K562 (cell line): ENCODE measurements around the gene CCN5. TPM values are rescaled to one million over a fixed set of nuclear protein-coding genes. Genes with fewer than 3 reads are reported as not detected.

Source experiments
- ATAC-seq: fragments of 200-7000 bp; cut with Tn5 transposase; 3 replicates; pipeline ENCODE4 v1.9.1; 2020; ENCODE audit warnings: moderate library complexity
- BruUV-seq: library from RNA; stranded (reverse); fragments of 400-500 nt; replicated peaks from 2 replicates; lab custom pipeline; 2021; lab: Mats Ljungman, UMichigan
- CTCF ChIA-PET: fragments of 300-600 bp; formaldehyde crosslinking; extraction: SDS; loops from one replicate; lab custom pipeline; 2021; ENCODE audit warnings: low intra/inter-chr PET ratio; lab: Yijun Ruan, JAX
- POLR2A ChIA-PET: fragments of 300-600, 350-650 bp; sonication (Branson Sonifier 250); formaldehyde crosslinking; extraction: SDS; loops from one replicate; lab custom pipeline; 2021; ENCODE audit warnings: antibody characterized with exemption, inconsistent platforms; lab: Yijun Ruan, JAX
- DNase-seq, 4 experiments: peaks; one replicate each; pipeline versions ENCODE4 v3.0.0 to v3.0.0-alpha.2; 2011 to 2018; ENCODE audit warnings: low spot score in 3 of 4, mixed read lengths in 3 of 4; ENCODE audit errors: extremely low read depth in 1 of 4
- FAIRE-seq: peaks from 2 replicates; lab custom pipeline; 2011; peaks lifted over from hg19 to GRCh38; lab: Jason Lieb, UNC
- H2AFZ ChIP-seq: 2 replicates; pipeline ENCODE4 v1.6.0; 2011; ENCODE audit warnings: low read depth, low read length, control low read depth, inconsistent platforms
- H3K27ac ChIP-seq: fragments of 200-600 bp; 3 replicates; pipeline ENCODE4 v1.8.0; 2011; ENCODE audit warnings: low read depth, mild to moderate bottlenecking, control low read depth, inconsistent platforms, low read length, moderate library complexity, mixed read lengths; ENCODE audit errors: extremely low read depth
- H3K27me3 ChIP-seq, 2 experiments: fragments of 300-600 bp in 1 of 2; 2 replicates in 1 of 2; 3 replicates in 1 of 2; pipeline versions ENCODE4 v1.6.0 to v1.8.0; 2011; ENCODE audit warnings: inconsistent platforms in 2 of 2, low read length in 2 of 2, mild to moderate bottlenecking in 1 of 2, mixed read lengths in 1 of 2, moderate library complexity in 1 of 2; ENCODE audit not compliant: control insufficient read depth in 2 of 2, insufficient read depth in 2 of 2
- H3K36me3 ChIP-seq: fragments of 300-600 bp; 3 replicates; pipeline ENCODE4 v1.8.0; 2011; ENCODE audit warnings: mild to moderate bottlenecking, low read length, inconsistent platforms; ENCODE audit not compliant: control insufficient read depth, insufficient read depth
- H3K4me1 ChIP-seq, 2 experiments: fragments of 200-600 bp in 1 of 2; replicated peaks in 1 of 2; 2 replicates in 1 of 2; 3 replicates in 1 of 2; pipeline versions ENCODE4 v1.5.1 to v1.8.0; 2011; ENCODE audit warnings: inconsistent platforms in 2 of 2, low read length in 2 of 2, mild to moderate bottlenecking in 1 of 2, mixed read lengths in 1 of 2, moderate library complexity in 1 of 2; ENCODE audit not compliant: control insufficient read depth in 2 of 2, insufficient read depth in 2 of 2
- H3K4me2 ChIP-seq: 2 replicates; pipeline ENCODE4 v1.6.1; 2011; ENCODE audit warnings: low read length, control low read depth, inconsistent platforms, mixed read lengths; ENCODE audit not compliant: insufficient read depth
- H3K4me3 ChIP-seq: fragments of 200-600 bp; sonication (generic), shearing (Covaris generic); 2 replicates; pipeline ENCODE4 v1.5.1; 2016; ENCODE audit warnings: control low read depth, inconsistent platforms
- H3K79me2 ChIP-seq: fragments of 200-600 bp; 3 replicates; pipeline ENCODE4 v1.8.0; 2011; ENCODE audit warnings: low read length, inconsistent platforms; ENCODE audit not compliant: control insufficient read depth, insufficient read depth
- H3K9ac ChIP-seq, 2 experiments: 2 replicates each; pipeline versions ENCODE4 v1.6.0 to v1.6.1; 2011; ENCODE audit warnings: low read depth in 2 of 2, low read length in 2 of 2, control low read depth in 1 of 2, inconsistent platforms in 1 of 2, mild to moderate bottlenecking in 1 of 2, mixed read lengths in 1 of 2; ENCODE audit not compliant: insufficient read depth in 1 of 2
- H3K9me1 ChIP-seq: one replicate; pipeline ENCODE4 v1.6.0; 2011; ENCODE audit warnings: inconsistent platforms, mild to moderate bottlenecking, low read length, moderate library complexity; ENCODE audit not compliant: control insufficient read depth, insufficient read depth
- H3K9me3 ChIP-seq: replicated peaks from 2 replicates; pipeline ENCODE4 v1.5.1; 2011; ENCODE audit warnings: low read depth, low read length, inconsistent platforms; ENCODE audit not compliant: control insufficient read depth, insufficient read depth
- H4K20me1 ChIP-seq: replicated peaks from 2 replicates; pipeline ENCODE4 v1.6.1; 2011; ENCODE audit warnings: low read length, inconsistent platforms, mixed read lengths; ENCODE audit not compliant: control insufficient read depth, insufficient read depth
- AFF1 ChIP-seq, 2 experiments: fragments of 450-650 bp; IDR thresholded peaks; 2 replicates each; pipeline ENCODE4 v1.6.1; 2018; ENCODE audit warnings: mild to moderate bottlenecking in 2 of 2, low read depth in 1 of 2; ENCODE audit not compliant: partially characterized antibody in 2 of 2
- NFE2 ChIP-seq: IDR thresholded peaks from 2 replicates; pipeline ENCODE4 v1.6.1; 2014; ENCODE audit warnings: antibody characterized with exemption, low read depth
- RBM25 ChIP-seq: fragments of 200-400 bp; formaldehyde crosslinking; IDR thresholded peaks from 2 replicates; pipeline ENCODE4 v1.6.1; 2018; ENCODE audit warnings: low read length, low read depth, moderate library complexity; ENCODE audit not compliant: severe bottlenecking
- TCF3 ChIP-seq: sonication (generic); formaldehyde crosslinking; IDR thresholded peaks from 2 replicates; pipeline ENCODE4 v1.4.0; 2020; ENCODE audit warnings: mild to moderate bottlenecking, missing genetic modification reagents
- ZFP36 ChIP-seq: fragments of 150-350 bp; IDR thresholded peaks from 2 replicates; pipeline ENCODE4 v1.6.1; 2018; ENCODE audit warnings: low read length, low read depth; ENCODE audit not compliant: partially characterized antibody
- ZNF699 ChIP-seq: fragments of 250-450 bp; sonication (Bioruptor Pico); IDR thresholded peaks from 2 replicates; pipeline ENCODE4 v1.8.0; 2021; ENCODE audit warnings: mild to moderate bottlenecking, moderate library complexity; ENCODE audit not compliant: insufficient replicate concordance
- ZNF75A ChIP-seq: fragments of 450-650 bp; formaldehyde crosslinking; IDR thresholded peaks from 2 replicates; pipeline ENCODE4 v1.4.0; 2020; ENCODE audit warnings: mild to moderate bottlenecking
- WGBS: fragments of 100-300 bp; shearing (Covaris generic); methylation state at CpG from one replicate; pipeline ENCODE4 v1.1.6; 2016; ENCODE audit warnings: low coverage, mixed read lengths; ENCODE audit not compliant: insufficient coverage; ENCODE audit errors: missing lambda C conversion rate; 5-methylcytosine and 5-hydroxymethylcytosine counted together
- in situ Hi-C: fragments of 300-500 bp; cut with MboI; formaldehyde crosslinking; loops from 4 replicates; pipeline ENCODE4 v1.15.0; 2018; ENCODE audit warnings: inconsistent platforms, mixed read lengths
- intact Hi-C: fragments of 100-400 bp; cut with micrococcal nuclease; formaldehyde crosslinking; loops from 2 replicates; pipeline ENCODE4 v1.14.2; 2022
- polyA plus RNA-seq, 8 experiments: library from polyadenylated mRNA; depleted of rRNA in 4 of 8; stranded (reverse) in 5 of 8; unstranded in 3 of 8; fragments of >200 nt; fragmentation: Nextera tagmentation in 2 of 8; fragmentation: Illumina TruSeq in 1 of 8; extraction: Ambion mirVana in 2 of 8; extraction: Trizol in 1 of 8; gene quantifications; 2 replicates each; pipeline versions ENCODE4 v1.2.1 to v1.2.3, GENCODE V29; 2011 to 2014; ENCODE audit warnings: inconsistent platforms in 1 of 8, missing spikeins in 1 of 8
- total RNA-seq, 7 experiments: library from RNA; depleted of rRNA in 6 of 7; stranded (reverse); fragments of >200 nt in 6 of 7; fragmentation: Illumina TruSeq in 2 of 7; extraction: Trizol in 2 of 7; gene quantifications; 2 replicates each; pipeline versions ENCODE4 v1.2.1 to v1.2.3, GENCODE V29; 2011 to 2021; ENCODE audit warnings: low replicate concordance in 1 of 7

Gene CCN5
- total and polyA plus RNA-seq, 9 of the 15 experiments (the other 6 are each of a cell fraction or from before 2014, with no cell fraction given) = not detected

GRCh38 chr20:44768854-44769480 lies 53.8 kb downstream of the CCN5 start:
- Histone ChIP-seq H2AFZ (no peak overlapping the region), H3K4me1 (no peaks in the 10 kb centered on the region), H3K9me3 (no peaks in the 10 kb centered on the region), H3K9ac (no peak overlapping the region), H3K79me2 (no peaks in the 10 kb centered on the region), H3K27ac (no peak overlapping the region), H4K20me1 (peaks cover 7% of the 10 kb centered on the region; the same call in 1 of the 2 replicates), H3K27me3 (peaks cover 0 to 29% of the 10 kb centered on the region in 2 experiments; a peak in 4 of 5 replicates), H3K36me3 (no peaks in the 10 kb centered on the region), H3K4me2 (no peak overlapping the region), H3K9me1 (no peaks in the 10 kb centered on the region), H3K4me3 (no peak overlapping the region)
- DNase-seq = no peak
- no peak for ATAC-seq
- WGBS = 2% methylated on average over 5 of the region's 5 CpGs
- no TSS peak for BruUV-seq
- no peak for FAIRE-seq
- CTCF ChIA-PET = no interaction called here
- in situ Hi-C loops = no loop called here
- POLR2A ChIA-PET = interaction anchor here (1.6 kb wide), 1 partner anchor 8 kb away, joined by 5 read pairs; no protein-coding TSS in a partner anchor
- no peak for TF ChIP-seq ZNF699
- peak; percentile 73 for TF ChIP-seq ZFP36
- TF ChIP-seq RBM25 = peak; percentile 79
- TF ChIP-seq NFE2 = no peak
- no peak for TF ChIP-seq TCF3
- no peak for TF ChIP-seq ZNF75A (CRISPR knock-in tag)
- TF ChIP-seq AFF1 (IDR thresholded peaks at IDR 0.05; ENCODE audit: low read depth in 1 of 2, partially characterized antibody in 2 of 2) = no peak
- intact Hi-C loops = no loop called here
